NCI-H774 (cell line): ENCODE data around the gene PARD6G.

ENCODE experiments used
- DNase-seq: peaks from one replicate; lab custom pipeline; 2025; lab: John Stamatoyannopoulos, UW

The PARD6G gene

GRCh38 chr18:80189531-80189865 is 57.8 kb downstream of the PARD6G start:
- DNase-seq = no peak

- DNase-seq = no peak
Observed at GRCh38 chr18:80188643-80189530, 58.4 kb downstream of the PARD6G start.

- DNase-seq = no peak
Observed at GRCh38 chr18:80187956-80188642, 59.2 kb downstream of the PARD6G start.

GRCh38 chr18:80185545-80185944 is 61.8 kb downstream of the PARD6G start:
- DNase-seq = no peak

- DNase-seq = no peak
Observed at GRCh38 chr18:80184243-80184772, 63.0 kb downstream of the PARD6G start.

- no peak for DNase-seq
Observed at GRCh38 chr18:80183273-80184050, 63.9 kb downstream of the PARD6G start.

- DNase-seq = no peak
Observed at GRCh38 chr18:80182855-80183254, 64.5 kb downstream of the PARD6G start.

GRCh38 chr18:80181642-80182461 is 65.5 kb downstream of the PARD6G start:
- DNase-seq = no peak

- DNase-seq = no peak
Observed at GRCh38 chr18:80180778-80181564, 66.3 kb downstream of the PARD6G start.

GRCh38 chr18:80179857-80180558 is 67.3 kb downstream of the PARD6G start:
- no peak for DNase-seq

GRCh38 chr18:80178935-80179818 is 68.1 kb downstream of the PARD6G start:
- no peak for DNase-seq

GRCh38 chr18:80177128-80177527 is 70.2 kb downstream of the PARD6G start:
- no peak for DNase-seq

- no peak for DNase-seq
Observed at GRCh38 chr18:80176334-80177073, 70.8 kb downstream of the PARD6G start.

- DNase-seq = no peak
Observed at GRCh38 chr18:80175451-80176204, 71.7 kb downstream of the PARD6G start.

GRCh38 chr18:80173060-80173459 is 74.3 kb downstream of the PARD6G start:
- no peak for DNase-seq

- no peak for DNase-seq
Observed at GRCh38 chr18:80172056-80172455, 75.3 kb downstream of the PARD6G start.

- DNase-seq = peak; percentile 11
Observed at GRCh38 chr18:80171054-80171872, 76.1 kb downstream of the PARD6G start.
